MM.1S (cell line): ENCODE measurements around the gene ZIK1.

ENCODE experiments used
- DNase-seq: peaks from one replicate; pipeline ENCODE4 v3.0.0-alpha.2; 2015
- H2AFZ ChIP-seq: fragments of 300-600 bp; sonication (generic); 2 replicates; pipeline ENCODE4 v1.6.0; 2016; ENCODE audit warnings: antibody characterized with exemption, low read length
- H3F3A ChIP-seq: fragments of 300-600 bp; sonication (generic); 2 replicates; pipeline ENCODE4 v1.6.1; 2016; ENCODE audit warnings: mild to moderate bottlenecking, antibody characterized with exemption, low read length, moderate library complexity, mixed read lengths; ENCODE audit not compliant: insufficient read depth
- H3K27ac ChIP-seq: fragments of 300-600 bp; sonication (generic); 2 replicates; pipeline ENCODE4 v1.5.1; 2016; ENCODE audit warnings: mild to moderate bottlenecking, low read length
- H3K27me3 ChIP-seq: fragments of 300-600 bp; sonication (generic); replicated peaks from 2 replicates; pipeline ENCODE4 v1.6.0; 2016; ENCODE audit warnings: low read length; ENCODE audit not compliant: insufficient read depth
- H3K36me3 ChIP-seq: fragments of 300-600 bp; sonication (generic); replicated peaks from 2 replicates; pipeline ENCODE4 v1.6.1; 2016; ENCODE audit warnings: mild to moderate bottlenecking, low read length, mixed read lengths; ENCODE audit not compliant: insufficient read depth
- H3K4me1 ChIP-seq: fragments of 300-600 bp; sonication (generic); 2 replicates; pipeline ENCODE4 v1.6.1; 2016; ENCODE audit warnings: low read length, mixed read lengths
- H3K4me2 ChIP-seq: fragments of 300-600 bp; sonication (generic); 2 replicates; pipeline ENCODE4 v1.6.0; 2016; ENCODE audit warnings: low read depth, low read length
- H3K4me3 ChIP-seq: fragments of 300-600 bp; sonication (generic); 2 replicates; pipeline ENCODE4 v1.5.1; 2016; ENCODE audit warnings: low read length, mixed read lengths
- H3K79me2 ChIP-seq: fragments of 300-600 bp; sonication (generic); 2 replicates; pipeline ENCODE4 v1.6.1; 2016; ENCODE audit warnings: mixed run types, low read length, mixed read lengths
- H3K9ac ChIP-seq: fragments of 300-600 bp; sonication (generic); 2 replicates; pipeline ENCODE4 v1.6.1; 2016; ENCODE audit warnings: low read length, mixed read lengths
- H3K9me2 ChIP-seq: fragments of 300-600 bp; sonication (generic); replicated peaks from 2 replicates; pipeline ENCODE4 v1.6.1; 2016; ENCODE audit warnings: mild to moderate bottlenecking, low read length, mixed read lengths; ENCODE audit not compliant: insufficient read depth
- H3K9me3 ChIP-seq: fragments of 300-600 bp; sonication (generic); replicated peaks from 2 replicates; pipeline ENCODE4 v1.6.1; 2016; ENCODE audit warnings: mild to moderate bottlenecking, low read length, mixed read lengths; ENCODE audit not compliant: insufficient read depth
- H4K20me1 ChIP-seq: fragments of 300-600 bp; sonication (generic); 2 replicates; pipeline ENCODE4 v1.6.1; 2016; ENCODE audit warnings: mild to moderate bottlenecking, low read length, moderate library complexity, mixed read lengths; ENCODE audit not compliant: insufficient read depth
- CTCF ChIP-seq: fragments of 300-600 bp; sonication (generic); IDR thresholded peaks from 2 replicates; pipeline ENCODE4 v1.5.1; 2016; ENCODE audit warnings: antibody characterized with exemption, low read length, mixed read lengths
- EZH2 ChIP-seq: fragments of 300-600 bp; sonication (generic); optimal IDR thresholded peaks from 2 replicates; pipeline ENCODE3; 2017; ENCODE audit warnings: low read depth, mild to moderate bottlenecking, antibody characterized with exemption, low read length, mixed read lengths
- EZH2phosphoT487 ChIP-seq: fragments of 300-600 bp; sonication (generic); IDR thresholded peaks from 2 replicates; pipeline ENCODE4 v1.6.1; 2018; ENCODE audit warnings: antibody characterized with exemption, low read length

The ZIK1 gene

GRCh38 chr19:57606931-57607330 is 23.0 kb downstream of the ZIK1 start:
- no peaks in the 10 kb centered on the region for H3K9me3 ChIP-seq
- H3K27ac ChIP-seq, result no peak overlapping the region
- H3K9ac ChIP-seq, result no peak overlapping the region
- no peaks in the 10 kb centered on the region for H3K36me3 ChIP-seq
- TF ChIP-seq CTCF (no peak), EZH2 (no peak), EZH2phosphoT487 (no peak)
- no peak overlapping the region for H3K4me3 ChIP-seq
- H3K9me2 ChIP-seq, result no peaks in the 10 kb centered on the region
- H3K27me3 ChIP-seq, result no peaks in the 10 kb centered on the region
- DNase-seq, result no peak
- no peak overlapping the region for H2AFZ ChIP-seq
- H3K4me2 ChIP-seq, result no peak overlapping the region
- no peaks in the 10 kb centered on the region for H3K79me2 ChIP-seq
- no peaks in the 10 kb centered on the region for H3F3A ChIP-seq
- no peaks in the 10 kb centered on the region for H3K4me1 ChIP-seq
- H4K20me1 ChIP-seq, result no peaks in the 10 kb centered on the region

- no peak for DNase-seq
- Histone ChIP-seq H3K36me3 (no peaks in the 10 kb centered on the region), H3K9me2 (no peaks in the 10 kb centered on the region), H3K79me2 (no peaks in the 10 kb centered on the region), H2AFZ (no peak overlapping the region), H3K27ac (no peak overlapping the region), H3K4me3 (no peak overlapping the region), H3K27me3 (no peaks in the 10 kb centered on the region), H4K20me1 (no peaks in the 10 kb centered on the region), H3K4me2 (no peak overlapping the region), H3K4me1 (no peaks in the 10 kb centered on the region), H3K9ac (no peak overlapping the region), H3K9me3 (peaks cover 8% of the 10 kb centered on the region), H3F3A (no peaks in the 10 kb centered on the region)
- TF ChIP-seq EZH2 (no peak), CTCF (no peak), EZH2phosphoT487 (no peak)
These were observed 27.2 kb downstream of the ZIK1 start for GRCh38 chr19:57611113-57611512.

- Histone ChIP-seq H3K27me3 (no peaks in the 10 kb centered on the region), H3K4me2 (peak within 1 kb of the TSS; percentile 75), H3F3A (no peaks in the 10 kb centered on the region), H4K20me1 (no peaks in the 10 kb centered on the region), H3K36me3 (no peaks in the 10 kb centered on the region), H3K4me1 (no peaks in the 10 kb centered on the region), H3K9me2 (no peaks in the 10 kb centered on the region), H3K79me2 (no peaks in the 10 kb centered on the region), H3K27ac (no peak within 1 kb of the TSS), H3K4me3 (peak within 1 kb of the TSS; percentile 82), H2AFZ (peak within 1 kb of the TSS; percentile 91), H3K9ac (peak within 1 kb of the TSS; percentile 23; the same call in 1 of the 2 replicates), H3K9me3 (peaks cover 8% of the 10 kb centered on the region)
- TF ChIP-seq EZH2 (no peak), EZH2phosphoT487 (no peak), CTCF (no peak)
- peak; percentile 88 for DNase-seq
These were observed 30.2 kb downstream of the ZIK1 start, which contains the start of gene ZNF134 for GRCh38 chr19:57613941-57614743. ZNF134 (plus strand) TSS chr19:57614242; CDS start chr19:57619469, 5,227 bp downstream.
